Activated T-cell treated with anti-CD3 and anti-CD28 coated beads, Interleukin-2, amount 50 U/mL, for 4 hours (primary cell): ENCODE data around the gene ZNF484. TPM values are rescaled to one million over a fixed set of nuclear protein-coding genes. Genes with fewer than 3 reads are reported as not detected.

Source experiments
- total RNA-seq, 3 donors: library from RNA; stranded (reverse); gene quantifications; one replicate each; pipeline ENCODE4 v1.2.1, GENCODE V29; 2021

Gene ZNF484
- total RNA-seq, 3 donors from 2014 or later: 4.1 to 4.8 (median 4.6) TPM

Other genes starting within 250 kb of the ZNF484 start
- gene IPPK, start 207.9 kb downstream of the ZNF484 start, total RNA-seq: 10 to 100 TPM; 12.8 to 14.6 (median 14.5) TPM
- 10 to 100 TPM; 29.3 to 32.3 (median 30.1) TPM for gene BICD2, start 113.2 kb downstream of the ZNF484 start, total RNA-seq
- 10 to 100 TPM; 32.5 to 36.3 (median 32.6) TPM for gene FGD3, start 69.5 kb upstream of the ZNF484 start, total RNA-seq
- 1 to 10 TPM; 7.7 to 9.5 (median 9.4) TPM for gene SUSD3, start 180.7 kb upstream of the ZNF484 start, total RNA-seq
- 10 to 100 TPM; 25.5 to 33.8 (median 28.4) TPM for gene CARD19, start 218.2 kb upstream of the ZNF484 start, total RNA-seq